ENCODE data around the gene KIF20A.
"Not testable (repeated sequence)": the region's sequence is repeated elsewhere in the genome, so short reads cannot be mapped to it uniquely, and the experiment has no call there.

Gene KIF20A

DNA sequence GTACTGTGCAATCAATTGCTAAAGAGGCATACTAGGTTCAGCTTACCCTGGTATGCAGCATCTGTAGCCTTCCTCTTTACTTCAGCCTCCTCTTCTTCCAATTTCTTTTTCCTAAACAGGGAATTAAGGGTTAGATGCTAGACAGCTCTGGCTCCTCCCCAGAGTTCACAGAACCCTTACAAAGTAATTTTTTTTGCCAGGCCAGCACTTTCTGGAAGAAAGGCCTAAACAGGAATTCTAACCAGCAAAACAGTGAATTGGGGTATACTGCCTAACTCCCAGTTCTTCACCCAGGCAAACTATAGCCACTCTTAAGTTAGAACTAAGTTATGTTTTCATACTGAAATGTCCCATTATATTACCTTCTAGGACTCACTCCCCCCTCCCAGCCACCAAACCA lies 8.6 kb upstream of the KIF20A start:
- no peaks in the 10 kb centered on the region for H3K27me3 Mint-ChIP-seq
- H3K4me3 Mint-ChIP-seq: no peak overlapping the region
- no peaks in the 10 kb centered on the region for H3K9me3 Mint-ChIP-seq
- no peak for DNase-seq
- ATAC-seq: no peak
- H3K27ac Mint-ChIP-seq: peak overlapping the region in 1 of 2 donors; percentile 19
- H3K4me1 Mint-ChIP-seq: no peaks in the 10 kb centered on the region

DNA sequence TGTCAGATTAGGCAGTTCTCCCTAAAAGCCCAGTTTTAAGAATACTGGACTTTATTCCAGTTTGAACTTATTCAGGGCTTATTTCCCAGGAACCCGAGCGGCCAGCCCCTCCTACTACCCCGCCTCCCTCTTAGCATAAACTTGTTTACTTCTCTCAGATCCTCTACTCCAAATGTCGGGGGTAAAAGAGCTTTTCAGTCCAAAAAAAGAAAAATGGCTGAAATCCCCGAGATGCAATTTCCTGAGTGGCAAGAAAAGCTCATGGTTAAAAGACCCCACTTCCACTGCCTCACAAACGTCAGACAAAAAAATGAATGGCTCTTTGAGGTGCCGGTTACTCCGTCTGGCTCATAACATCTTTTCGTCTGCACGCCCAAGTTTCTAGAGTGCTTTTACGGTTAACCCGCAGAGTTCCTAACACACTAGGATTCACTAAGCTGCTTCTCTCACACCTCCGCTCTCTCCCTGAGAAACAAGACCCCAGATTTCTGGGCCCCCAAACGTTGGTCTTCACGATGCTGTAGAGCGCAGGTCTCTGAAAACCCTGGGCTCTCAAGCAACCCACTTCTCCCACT lies 884 bp upstream of the KIF20A start:
- no peak overlapping the region for H3K4me3 Mint-ChIP-seq
- ATAC-seq (peak; percentile 31), DNase-seq (peak in 1 of 2 donors; percentile 15)
- H3K27ac Mint-ChIP-seq: no peak overlapping the region
- no peaks in the 10 kb centered on the region for H3K9me3 Mint-ChIP-seq
- peaks cover 9% of the 10 kb centered on the region for H3K4me1 Mint-ChIP-seq
- no peaks in the 10 kb centered on the region for H3K27me3 Mint-ChIP-seq

DNA sequence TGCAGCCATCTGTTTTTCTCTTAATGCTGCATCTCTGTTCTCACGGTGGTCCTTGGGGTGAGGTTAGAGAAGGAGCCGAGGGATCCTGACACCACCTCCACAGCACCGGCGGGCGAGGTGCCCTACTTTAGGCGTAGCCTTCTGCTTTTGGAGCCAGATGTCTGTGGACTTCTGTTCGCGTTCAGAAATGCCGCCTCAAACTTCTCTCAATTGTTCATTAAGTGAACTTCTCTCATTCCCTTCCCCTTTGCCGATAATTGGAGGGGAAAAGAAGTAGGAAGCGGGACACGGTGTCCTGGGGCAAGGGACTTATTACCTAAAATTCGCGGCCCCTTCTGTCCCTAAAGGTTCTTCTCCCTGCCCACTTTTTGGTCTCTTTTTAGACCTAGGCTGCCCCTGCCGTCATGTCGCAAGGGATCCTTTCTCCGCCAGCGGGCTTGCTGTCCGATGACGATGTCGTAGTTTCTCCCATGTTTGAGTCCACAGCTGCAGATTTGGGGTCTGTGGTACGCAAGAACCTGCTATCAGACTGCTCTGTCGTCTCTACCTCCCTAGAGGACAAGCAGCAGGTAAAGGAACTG lies 455 bp downstream of the KIF20A start:
- Mint-ChIP-seq H3K27ac (peak overlapping the region in 1 of 2 donors; percentile 64), H3K9me3 (no peaks in the 10 kb centered on the region), H3K4me3 (no peak overlapping the region), H3K27me3 (no peaks in the 10 kb centered on the region), H3K4me1 (peaks cover 9% of the 10 kb centered on the region)
- no peak for ATAC-seq
- peak; percentile 16 to 22 for DNase-seq

DNA sequence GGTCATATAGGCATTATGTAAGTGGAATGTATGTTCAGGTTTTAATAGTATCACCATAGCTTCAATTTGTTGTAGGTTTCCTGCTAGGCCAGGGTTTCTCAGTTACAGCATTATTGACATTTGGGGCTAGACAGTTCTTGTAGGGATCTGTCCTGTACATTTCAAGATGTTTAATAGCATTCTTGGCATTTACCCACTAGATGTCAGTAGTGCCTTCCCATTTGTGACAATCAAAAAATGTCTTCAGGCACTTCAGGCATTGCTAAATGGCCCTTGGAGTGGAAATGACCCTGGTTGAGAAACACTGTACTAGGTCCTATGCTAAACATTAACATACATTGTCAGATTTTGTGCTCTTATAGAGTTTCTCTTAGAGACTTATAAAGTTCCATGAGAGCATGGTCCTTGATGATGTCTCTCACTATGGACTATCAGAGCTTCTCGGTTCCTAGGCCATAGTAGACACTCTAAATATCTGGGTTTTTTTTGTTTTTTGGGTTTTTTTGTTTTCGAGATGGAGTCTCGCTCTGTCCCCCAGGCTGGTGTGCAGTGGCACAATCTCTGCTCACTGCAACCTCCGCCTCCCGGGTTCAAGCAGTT lies 1.4 kb downstream of the KIF20A start:
- ATAC-seq (peak; percentile 49), DNase-seq (peak; percentile 18 to 19)
- Mint-ChIP-seq H3K27me3 (no peaks in the 10 kb centered on the region), H3K9me3 (no peaks in the 10 kb centered on the region), H3K27ac (peak overlapping the region; percentile 19 to 64), H3K4me3 (no peak overlapping the region), H3K4me1 (peaks cover 9% of the 10 kb centered on the region)

DNA sequence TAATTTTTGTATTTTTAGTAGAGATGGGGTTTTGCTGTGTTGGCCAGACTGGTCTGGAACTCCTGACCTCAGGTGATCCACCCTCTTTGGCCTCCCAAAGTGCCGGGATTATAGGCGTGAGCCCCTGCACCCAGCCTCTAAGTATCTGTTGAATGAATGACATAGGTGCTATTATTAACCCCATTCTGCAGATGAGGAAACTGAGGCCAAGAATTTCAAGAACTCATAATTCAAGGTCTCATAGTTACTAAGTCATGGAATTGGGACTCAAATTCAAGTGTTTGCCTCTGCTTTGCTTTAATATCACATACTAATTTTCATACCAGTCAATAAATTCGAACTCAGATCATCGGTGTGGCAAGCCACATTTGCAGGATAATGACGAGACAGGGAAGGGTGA lies 1.9 kb downstream of the KIF20A start:
- peak overlapping the region in 1 of 2 donors; percentile 53 for H3K27ac Mint-ChIP-seq
- H3K4me1 Mint-ChIP-seq: peaks cover 9% of the 10 kb centered on the region
- DNase-seq: no peak
- H3K27me3 Mint-ChIP-seq: no peaks in the 10 kb centered on the region
- no peaks in the 10 kb centered on the region for H3K9me3 Mint-ChIP-seq
- no peak for ATAC-seq
- peak overlapping the region in 1 of 2 donors; percentile 26 for H3K4me3 Mint-ChIP-seq

DNA sequence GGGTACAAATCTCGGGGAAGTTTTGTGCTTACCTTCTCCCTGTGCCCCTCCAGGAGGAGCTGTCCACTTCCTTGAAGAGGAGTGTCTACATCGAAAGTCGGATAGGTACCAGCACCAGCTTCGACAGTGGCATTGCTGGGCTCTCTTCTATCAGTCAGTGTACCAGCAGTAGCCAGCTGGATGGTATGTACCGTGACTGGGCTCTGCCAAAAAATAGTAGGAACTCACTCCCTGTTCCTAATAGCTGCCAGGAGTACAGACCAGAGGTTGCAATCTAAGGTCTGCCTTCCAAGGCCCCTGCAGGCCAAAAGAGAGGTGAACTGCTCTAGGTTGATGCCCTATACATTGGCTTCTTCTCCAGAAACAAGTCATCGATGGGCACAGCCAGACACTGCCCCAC lies 3.9 kb downstream of the KIF20A start:
- Mint-ChIP-seq H3K27ac (no peak overlapping the region), H3K4me3 (no peak overlapping the region), H3K9me3 (no peaks in the 10 kb centered on the region), H3K4me1 (peaks cover under 1% of the 10 kb centered on the region), H3K27me3 (no peaks in the 10 kb centered on the region)
- no peak for DNase-seq
- ATAC-seq: no peak

DNA sequence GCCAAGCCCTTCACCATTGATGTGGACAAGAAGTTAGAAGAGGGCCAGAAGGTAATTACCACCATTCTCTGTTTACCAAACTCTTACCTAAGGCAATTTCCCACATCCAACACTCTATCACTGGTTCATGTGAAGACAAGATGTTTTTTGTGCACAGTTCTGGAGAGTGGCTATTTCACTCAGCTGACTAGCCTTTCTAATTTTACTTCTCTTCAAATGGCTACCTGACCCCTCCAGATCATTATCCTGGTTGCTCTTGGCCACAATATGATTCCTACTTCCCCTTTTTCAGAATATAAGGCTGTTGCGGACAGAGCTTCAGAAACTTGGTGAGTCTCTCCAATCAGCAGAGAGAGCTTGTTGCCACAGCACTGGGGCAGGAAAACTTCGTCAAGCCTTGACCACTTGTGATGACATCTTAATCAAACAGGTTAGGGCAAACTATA lies 7.1 kb downstream of the KIF20A start:
- Mint-ChIP-seq H3K27ac (peak overlapping the region in 1 of 2 donors; percentile 9), H3K4me3 (no peak overlapping the region), H3K9me3 (no peaks in the 10 kb centered on the region), H3K27me3 (no peaks in the 10 kb centered on the region), H3K4me1 (no peaks in the 10 kb centered on the region)
- ATAC-seq (no peak), DNase-seq (no peak)

DNA sequence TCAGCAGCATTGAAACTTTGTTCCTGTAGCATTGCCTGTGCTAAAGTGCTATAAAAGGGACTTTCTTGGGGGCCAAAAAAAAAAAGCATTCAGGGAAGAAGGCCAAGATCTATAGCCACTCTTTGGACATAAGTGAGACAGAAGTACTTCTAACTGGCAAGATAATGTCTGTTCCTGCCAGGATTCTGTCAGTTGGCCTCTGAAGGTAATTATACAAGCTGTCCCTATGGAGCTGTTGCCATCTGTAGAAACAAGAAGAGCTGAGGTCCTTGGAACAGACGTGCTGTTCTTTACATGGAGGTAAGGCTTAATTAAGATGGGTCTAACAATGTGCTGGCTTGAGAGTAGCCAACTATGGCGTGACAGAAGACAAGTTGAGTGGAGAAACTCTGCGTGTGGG lies 9.7 kb downstream of the KIF20A start:
- DNase-seq (no peak), ATAC-seq (no peak)
- Mint-ChIP-seq H3K9me3 (no peaks in the 10 kb centered on the region), H3K4me3 (no peak overlapping the region), H3K27me3 (no peaks in the 10 kb centered on the region), H3K4me1 (no peaks in the 10 kb centered on the region), H3K27ac (peak overlapping the region; percentile 16 to 22)

DNA sequence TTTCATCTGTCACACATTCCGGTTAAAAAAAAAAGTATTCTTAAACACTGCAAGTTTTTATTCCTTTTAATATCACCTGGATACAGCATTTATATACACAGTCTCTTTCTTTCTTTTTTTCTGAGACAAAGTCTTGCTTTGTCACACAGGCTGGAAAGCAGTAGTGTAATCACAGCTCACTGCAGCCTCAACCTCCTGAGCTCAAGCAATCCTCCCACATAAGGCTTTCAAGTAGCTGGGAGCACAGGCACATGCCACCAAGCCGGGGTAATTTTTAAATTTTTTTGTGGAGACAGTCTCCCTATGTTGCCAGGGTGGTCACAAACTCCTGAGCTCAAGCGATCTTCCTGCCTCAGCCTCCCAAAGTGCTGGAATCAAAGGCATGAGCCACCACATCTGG lies 13.9 kb downstream of the KIF20A start:
- ATAC-seq (no peak), DNase-seq (no peak)
- Mint-ChIP-seq H3K27ac (no peak overlapping the region), H3K27me3 (no peaks in the 10 kb centered on the region), H3K4me3 (no peak overlapping the region), H3K9me3 (no peaks in the 10 kb centered on the region), H3K4me1 (no peaks in the 10 kb centered on the region)

DNA sequence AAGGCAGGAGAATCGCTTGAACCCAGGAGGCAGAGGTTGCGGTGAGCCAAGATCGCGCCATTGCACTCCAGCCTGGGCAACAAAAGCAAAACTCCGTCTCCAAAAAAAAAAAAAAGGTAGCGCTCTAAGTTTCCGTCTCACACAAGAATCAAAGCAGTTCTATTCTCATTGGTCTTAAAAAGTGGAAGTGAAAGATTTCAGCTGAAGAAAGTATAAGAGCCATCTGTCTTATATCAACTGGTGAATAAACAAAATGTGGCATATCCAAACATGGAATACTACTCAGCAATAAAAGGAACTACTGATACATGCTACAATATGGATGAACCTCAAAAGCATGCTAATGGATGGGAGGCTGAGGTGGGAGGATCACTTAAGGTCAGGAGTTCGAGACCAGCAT lies 14.9 kb downstream of the KIF20A start:
- H3K27ac Mint-ChIP-seq, DNase-seq, H3K4me1 Mint-ChIP-seq, H3K4me3 Mint-ChIP-seq, H3K9me3 Mint-ChIP-seq, ATAC-seq, H3K27me3 Mint-ChIP-seq: not testable (repeated sequence)

DNA sequence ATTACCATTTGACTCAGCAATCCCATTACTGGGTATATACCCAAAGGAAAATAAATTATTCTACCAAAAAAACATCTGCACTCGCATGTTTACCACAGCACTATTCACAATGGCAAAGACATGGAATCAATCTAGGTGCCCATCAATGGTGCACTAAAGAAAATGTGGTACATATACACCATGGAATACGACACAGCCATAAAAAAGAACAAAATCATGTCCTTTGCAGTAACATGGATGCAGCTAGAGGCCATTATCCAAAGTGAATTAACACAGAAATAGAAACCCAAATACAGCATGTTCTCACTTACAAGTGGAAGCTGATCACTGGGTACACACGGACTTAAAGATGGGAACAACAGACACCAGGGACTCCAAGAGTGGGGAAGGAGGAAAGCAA lies 32.1 kb downstream of the KIF20A start:
- no peak for DNase-seq
- peaks cover 29% of the 10 kb centered on the region for H3K4me1 Mint-ChIP-seq
- H3K9me3 Mint-ChIP-seq: no peaks in the 10 kb centered on the region
- no peaks in the 10 kb centered on the region for H3K27me3 Mint-ChIP-seq
- peak overlapping the region in 1 of 2 donors; percentile 13 for H3K4me3 Mint-ChIP-seq
- no peak for ATAC-seq
- H3K27ac Mint-ChIP-seq: no peak overlapping the region

DNA sequence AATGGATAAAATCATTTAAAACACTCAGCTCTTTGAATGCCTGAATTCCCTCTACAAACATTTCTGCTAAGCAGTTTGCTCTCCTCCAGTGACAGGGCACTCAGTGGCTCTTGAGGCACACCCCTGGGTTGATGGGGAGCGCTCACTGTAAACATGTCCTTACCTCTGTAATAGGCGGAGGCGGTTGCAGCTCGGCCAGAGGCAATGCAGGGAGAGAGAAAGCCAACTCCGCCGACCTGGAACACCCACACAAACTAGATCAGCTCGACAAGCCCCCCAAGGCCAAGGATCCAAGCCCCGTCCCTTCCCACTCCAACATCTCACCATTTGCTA lies 33.9 kb downstream of the KIF20A start:
- Mint-ChIP-seq H3K27me3 (no peaks in the 10 kb centered on the region), H3K4me1 (peaks cover 29% of the 10 kb centered on the region), H3K9me3 (no peaks in the 10 kb centered on the region), H3K4me3 (peak overlapping the region; percentile 96 to 99), H3K27ac (peak overlapping the region; percentile 98 to 100)
- DNase-seq (no peak), ATAC-seq (peak; percentile 49)

DNA sequence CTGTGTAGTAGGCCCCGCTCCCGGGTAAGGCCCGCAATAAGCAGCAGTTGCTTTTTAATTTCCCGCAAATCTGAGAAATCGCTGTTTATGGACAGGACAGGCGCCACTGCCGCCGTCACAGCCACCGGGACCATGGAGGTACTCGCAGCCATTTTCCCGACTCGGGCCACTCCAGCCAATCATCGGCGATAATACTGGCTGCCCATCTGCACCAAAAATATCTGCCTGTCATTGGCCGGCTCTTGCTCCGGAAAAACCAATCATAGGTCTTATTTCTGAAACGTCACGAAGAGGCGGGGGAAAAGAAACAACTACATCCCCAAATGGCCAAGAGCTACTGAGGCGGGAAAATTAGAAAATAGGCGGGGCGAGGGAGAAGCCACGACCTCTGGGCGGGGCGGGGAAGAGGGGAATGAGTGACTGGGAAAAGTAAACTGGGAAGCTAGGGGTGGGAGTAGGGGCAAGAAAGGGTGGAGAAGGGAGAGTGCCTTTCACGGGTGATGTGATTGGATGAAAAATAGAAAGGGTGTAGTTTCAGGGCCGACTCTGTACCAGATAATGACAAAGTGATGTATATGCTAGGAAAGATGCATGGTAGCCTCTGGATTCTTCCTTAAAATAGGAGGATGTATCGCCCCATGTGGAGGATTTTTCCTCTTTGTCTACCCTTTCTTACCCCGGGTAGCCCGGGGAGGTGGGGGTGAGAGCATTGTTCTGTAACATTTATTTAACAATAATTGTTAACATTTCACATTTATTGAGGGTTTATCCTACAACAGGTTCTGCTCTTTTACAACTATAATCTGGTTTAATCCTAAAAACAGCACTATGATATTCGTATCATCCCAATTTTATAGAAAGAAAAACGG lies 34.5 kb downstream of the KIF20A start, which contains the start of gene CDC23:
CDC23 (minus strand) TSS at position 163 of the 869 bp plus-strand sequence; CDS start at position 152, 11 bp downstream.
- ATAC-seq (peak; percentile 99), DNase-seq (peak; percentile 86 to 92)
- peak within 1 kb of the TSS; percentile 98 to 100 for H3K27ac Mint-ChIP-seq
- H3K4me3 Mint-ChIP-seq: peak within 1 kb of the TSS; percentile 96 to 99
- peaks cover 29% of the 10 kb centered on the region for H3K4me1 Mint-ChIP-seq
- no peaks in the 10 kb centered on the region for H3K9me3 Mint-ChIP-seq
- no peaks in the 10 kb centered on the region for H3K27me3 Mint-ChIP-seq

DNA sequence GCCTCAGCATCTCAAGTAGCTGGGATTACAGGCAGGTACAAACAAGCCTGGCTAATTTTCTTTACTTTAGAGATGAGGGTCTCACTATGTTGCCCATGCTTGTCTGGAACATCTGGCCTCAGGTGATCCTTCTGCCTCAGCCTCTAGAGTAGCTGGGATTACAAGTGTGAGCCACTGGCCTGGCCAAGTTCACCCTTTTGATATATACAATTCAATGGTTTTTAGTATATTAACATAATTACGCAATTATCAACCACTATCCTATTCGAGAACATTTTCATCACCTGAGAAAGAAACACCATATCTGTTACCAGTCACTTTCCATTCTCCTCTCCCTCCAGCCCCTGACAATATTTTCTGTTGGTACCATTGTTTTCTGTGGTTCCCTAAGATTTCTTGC lies 37.9 kb downstream of the KIF20A start:
- Mint-ChIP-seq H3K27me3 (peaks cover 9% of the 10 kb centered on the region), H3K9me3 (no peaks in the 10 kb centered on the region)
- no peak for ATAC-seq

DNA sequence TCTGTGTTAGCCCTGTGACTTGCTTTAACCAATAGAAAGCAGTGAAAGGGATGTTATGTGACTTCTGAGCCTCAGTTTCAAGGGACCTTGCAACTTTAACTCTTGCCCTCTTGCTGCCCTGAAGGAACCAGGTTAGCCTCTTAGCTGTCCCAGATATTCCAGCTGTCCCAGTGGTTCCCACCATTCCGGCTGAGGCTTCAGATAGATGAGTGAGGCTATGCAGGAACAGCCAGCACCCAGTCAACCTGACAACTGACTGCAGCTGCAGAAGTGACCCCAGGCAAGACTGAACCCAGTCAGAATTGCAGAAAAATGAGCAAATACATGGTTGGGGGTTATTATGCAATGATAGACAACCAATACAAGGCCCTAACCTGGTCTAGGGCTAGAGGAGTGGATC lies 44.6 kb downstream of the KIF20A start:
- Mint-ChIP-seq H3K4me3 (no peak overlapping the region), H3K9me3 (peaks cover 0 to 4% of the 10 kb centered on the region in 2 donors), H3K27me3 (peaks cover 26% of the 10 kb centered on the region), H3K4me1 (peaks cover 6% of the 10 kb centered on the region), H3K27ac (no peak overlapping the region)
- DNase-seq (no peak), ATAC-seq (no peak)

More for the DNA sequence above, 37.9 kb downstream of the KIF20A start:
- no peak overlapping the region for H3K4me3 Mint-ChIP-seq
- peaks cover 18% of the 10 kb centered on the region for H3K4me1 Mint-ChIP-seq
- DNase-seq: no peak
- no peak overlapping the region for H3K27ac Mint-ChIP-seq

DNA sequence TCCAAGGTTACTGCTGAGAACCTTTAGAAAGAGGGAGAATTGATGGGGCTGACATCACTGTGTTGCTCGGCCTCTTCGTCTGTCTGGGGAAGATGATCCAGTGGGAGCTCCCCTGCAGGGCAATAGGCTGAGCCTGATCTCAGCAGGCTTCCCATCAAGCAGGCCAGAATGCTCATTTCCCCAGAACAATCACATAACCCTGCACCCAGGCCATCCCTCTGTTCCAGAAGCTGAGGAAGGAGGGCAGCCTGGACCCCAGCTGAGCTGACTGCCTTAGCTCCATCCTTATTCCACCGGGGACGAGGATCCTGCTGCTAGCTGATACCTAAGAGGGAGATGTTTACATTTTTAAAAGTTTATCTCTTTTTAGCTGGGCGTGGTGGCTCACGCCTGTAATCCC lies 45.8 kb downstream of the KIF20A start:
- Mint-ChIP-seq H3K27me3 (peaks cover 18% of the 10 kb centered on the region), H3K4me1 (peaks cover 6% of the 10 kb centered on the region)
- ATAC-seq: no peak

More for the DNA sequence above, 45.8 kb downstream of the KIF20A start:
- Mint-ChIP-seq H3K4me3 (no peak overlapping the region), H3K27ac (no peak overlapping the region), H3K9me3 (peaks cover 0 to 4% of the 10 kb centered on the region in 2 donors)
- DNase-seq: no peak

Measured in stimulated activated naive CD8-positive, alpha-beta T cell treated with anti-CD3 and anti-CD28 coated beads, Interleukin-15, amount 100 ng/mL, for 72 hours (primary cell).